Erythroblast (primary cell): ENCODE measurements around the gene DLX3.

Experiments used
- GATA1 ChIP-seq: IDR thresholded peaks from 2 replicates; pipeline ENCODE4 v1.6.1; 2011; ENCODE audit warnings: low read depth, mild to moderate bottlenecking, control low read depth, low read length, moderate library complexity
- POLR2A ChIP-seq: IDR thresholded peaks from 2 replicates; pipeline ENCODE4 v1.6.1; 2011; ENCODE audit warnings: mild to moderate bottlenecking, low read length

DNA sequence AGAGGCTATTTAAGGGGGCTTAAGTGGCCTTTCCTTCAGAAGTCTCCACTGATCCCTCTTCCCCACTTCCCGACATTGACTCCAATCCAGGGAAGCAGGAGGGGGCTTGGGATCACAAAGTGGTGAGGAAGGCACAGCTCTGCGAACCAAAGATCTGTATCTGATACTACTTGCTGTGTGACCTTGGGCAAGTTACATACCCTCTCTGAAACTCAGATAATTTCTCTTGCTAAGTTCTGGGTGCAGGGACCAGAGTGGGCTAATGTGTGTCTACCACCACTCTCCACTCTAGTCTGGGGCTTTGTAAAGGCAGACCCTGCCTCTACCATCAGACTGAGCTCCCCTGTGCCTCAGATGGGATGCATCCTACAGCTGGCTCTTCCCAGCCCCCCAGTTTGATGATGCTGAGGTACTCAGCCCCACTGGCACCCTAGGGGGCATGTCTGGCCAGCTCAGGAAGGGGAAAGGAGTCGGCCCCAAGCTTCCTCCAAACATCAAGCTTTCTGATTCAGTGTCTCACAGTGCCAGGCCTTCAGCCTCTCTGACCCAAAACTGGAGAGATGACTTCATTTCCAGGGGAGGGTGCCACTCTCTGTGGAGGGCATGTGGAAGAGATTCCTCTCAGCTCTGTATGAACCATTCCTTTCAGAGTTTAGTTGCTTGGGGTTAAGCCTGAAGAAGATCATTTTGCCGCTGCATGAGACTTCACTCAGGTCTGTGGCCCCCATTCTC lies 15.1 kb downstream of the DLX3 start:
- TF ChIP-seq POLR2A (no peak), GATA1 (no peak)
